Gastroesophageal sphincter (tissue), 4 donors: ENCODE results near the gene CLASRP. TPM values are rescaled to one million over a fixed set of nuclear protein-coding genes. Genes with fewer than 3 reads are reported as not detected.

ENCODE experiments used
- ATAC-seq: fragments of 150-250 bp; one replicate; pipeline ENCODE4 v1.9.1; 2016; ENCODE audit warnings: mild to moderate bottlenecking, moderate library complexity
- H3K27ac ChIP-seq, 4 donors: fragments of 200-600 bp; sonication (generic) in 3 of 4; 1 replicate in 3 of 4; 2 replicates in 1 of 4; pipeline ENCODE4 v1.5.1; 2016 to 2019
- H3K27me3 ChIP-seq: fragments of 200-600 bp; sonication (generic); one replicate; pipeline ENCODE4 v1.5.1; 2019
- H3K36me3 ChIP-seq, 2 donors: fragments of 200-600 bp; sonication (generic); one replicate each; pipeline ENCODE4 v1.5.1; 2019; ENCODE audit warnings: control low read depth in 1 of 2
- H3K4me1 ChIP-seq, 3 donors: fragments of 200-600 bp; sonication (generic); 1 replicate in 2 of 3; 2 replicates in 1 of 3; pipeline ENCODE4 v1.5.1; 2016 to 2019; ENCODE audit warnings: control low read depth in 2 of 3
- H3K4me3 ChIP-seq, 2 donors: fragments of 200-600 bp; sonication (generic); one replicate each; pipeline ENCODE4 v1.5.1; 2019; ENCODE audit warnings: mild to moderate bottlenecking in 1 of 2, moderate library complexity in 1 of 2
- H3K9me3 ChIP-seq, 3 donors: fragments of 200-600 bp; sonication (generic); one replicate each; pipeline ENCODE4 v1.5.1; 2017 to 2019; ENCODE audit warnings: control low read depth in 2 of 3
- EP300 ChIP-seq: sonication (generic); formaldehyde crosslinking; IDR thresholded peaks from one replicate; pipeline ENCODE4 v1.6.1; 2017; ENCODE audit warnings: antibody characterized with exemption, mild to moderate bottlenecking
- POLR2A ChIP-seq, 2 donors: fragments of 450-650 bp; IDR thresholded peaks; one replicate each; pipeline ENCODE4 v1.6.1; 2017; ENCODE audit warnings: antibody characterized with exemption in 2 of 2, mild to moderate bottlenecking in 2 of 2, moderate library complexity in 1 of 2
- POLR2AphosphoS5 ChIP-seq: sonication (generic); formaldehyde crosslinking; IDR thresholded peaks from one replicate; pipeline ENCODE4 v1.6.1; 2017; ENCODE audit warnings: antibody characterized with exemption
- WGBS, 2 donors: methylation state at CpG; one replicate each; pipeline ENCODE4 v1.1.5; 2018; ENCODE audit warnings: low coverage in 1 of 2; 5-methylcytosine and 5-hydroxymethylcytosine counted together
- total RNA-seq, 4 donors: library from RNA; depleted of rRNA; stranded (reverse); fragments of >200 nt; gene quantifications; one replicate each; pipeline ENCODE4 v1.1.0, GENCODE V29; 2016
- TF ChIP-seq, protein P1 (sequence below), 4 experiments: fragments of 200-600 bp in 2 of 4; fragments of 450-650 bp in 2 of 4; sonication (generic) in 1 of 4; IDR thresholded peaks; one replicate each; pipeline ENCODE4 v1.5.1; 2017 to 2019; ENCODE audit warnings: antibody characterized with exemption in 4 of 4, mild to moderate bottlenecking in 2 of 4, moderate library complexity in 2 of 4

The CLASRP gene
- total RNA-seq, 4 donors from 2014 or later = 33.6 to 82.5 (median 54.7) TPM

DNA sequence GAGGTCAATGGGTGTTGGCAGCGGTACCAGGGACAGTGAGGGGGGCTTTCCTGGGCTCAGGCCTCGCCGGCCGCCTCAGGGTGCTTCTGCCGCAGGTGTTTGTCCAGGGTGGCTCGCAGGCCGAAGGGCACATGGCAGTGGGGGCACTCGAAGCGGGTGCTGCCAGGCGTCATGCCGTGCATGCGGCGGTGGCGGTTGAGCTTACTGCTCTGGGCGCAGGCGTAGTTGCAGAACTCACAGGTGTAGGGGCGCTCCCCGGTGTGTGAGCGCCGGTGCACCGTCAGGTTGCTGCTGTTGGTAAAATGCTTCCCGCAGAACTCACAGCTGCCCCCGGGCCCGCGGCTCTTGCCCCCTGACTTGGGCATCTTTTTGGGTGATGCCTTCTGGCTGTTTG is 32.7 kb downstream of the CLASRP start:
- no peaks in the 10 kb centered on the region for H3K9me3 ChIP-seq
- H3K4me1 ChIP-seq = peaks cover 0 to 20% (median 4%) of the 10 kb centered on the region in 3 donors
- no peak overlapping the region for H3K27ac ChIP-seq
- no peak for TF ChIP-seq POLR2A (IDR thresholded peaks at IDR 0.05)
- TF ChIP-seq EP300 = no peak
- TF ChIP-seq, protein P1, sequence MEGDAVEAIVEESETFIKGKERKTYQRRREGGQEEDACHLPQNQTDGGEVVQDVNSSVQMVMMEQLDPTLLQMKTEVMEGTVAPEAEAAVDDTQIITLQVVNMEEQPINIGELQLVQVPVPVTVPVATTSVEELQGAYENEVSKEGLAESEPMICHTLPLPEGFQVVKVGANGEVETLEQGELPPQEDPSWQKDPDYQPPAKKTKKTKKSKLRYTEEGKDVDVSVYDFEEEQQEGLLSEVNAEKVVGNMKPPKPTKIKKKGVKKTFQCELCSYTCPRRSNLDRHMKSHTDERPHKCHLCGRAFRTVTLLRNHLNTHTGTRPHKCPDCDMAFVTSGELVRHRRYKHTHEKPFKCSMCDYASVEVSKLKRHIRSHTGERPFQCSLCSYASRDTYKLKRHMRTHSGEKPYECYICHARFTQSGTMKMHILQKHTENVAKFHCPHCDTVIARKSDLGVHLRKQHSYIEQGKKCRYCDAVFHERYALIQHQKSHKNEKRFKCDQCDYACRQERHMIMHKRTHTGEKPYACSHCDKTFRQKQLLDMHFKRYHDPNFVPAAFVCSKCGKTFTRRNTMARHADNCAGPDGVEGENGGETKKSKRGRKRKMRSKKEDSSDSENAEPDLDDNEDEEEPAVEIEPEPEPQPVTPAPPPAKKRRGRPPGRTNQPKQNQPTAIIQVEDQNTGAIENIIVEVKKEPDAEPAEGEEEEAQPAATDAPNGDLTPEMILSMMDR (IDR thresholded peaks at IDR 0.05) = no peak
- no peak for TF ChIP-seq POLR2AphosphoS5
- 78% methylated on average over 3 of the region's 25 CpGs; no CpG with 5 or more reads in 1 of the 2 donors for WGBS, 2 donors
- no peak for ATAC-seq
- H3K4me3 ChIP-seq = no peak overlapping the region
- no peaks in the 10 kb centered on the region for H3K27me3 ChIP-seq
- H3K36me3 ChIP-seq = peaks cover 0 to 58% of the 10 kb centered on the region in 2 donors

DNA sequence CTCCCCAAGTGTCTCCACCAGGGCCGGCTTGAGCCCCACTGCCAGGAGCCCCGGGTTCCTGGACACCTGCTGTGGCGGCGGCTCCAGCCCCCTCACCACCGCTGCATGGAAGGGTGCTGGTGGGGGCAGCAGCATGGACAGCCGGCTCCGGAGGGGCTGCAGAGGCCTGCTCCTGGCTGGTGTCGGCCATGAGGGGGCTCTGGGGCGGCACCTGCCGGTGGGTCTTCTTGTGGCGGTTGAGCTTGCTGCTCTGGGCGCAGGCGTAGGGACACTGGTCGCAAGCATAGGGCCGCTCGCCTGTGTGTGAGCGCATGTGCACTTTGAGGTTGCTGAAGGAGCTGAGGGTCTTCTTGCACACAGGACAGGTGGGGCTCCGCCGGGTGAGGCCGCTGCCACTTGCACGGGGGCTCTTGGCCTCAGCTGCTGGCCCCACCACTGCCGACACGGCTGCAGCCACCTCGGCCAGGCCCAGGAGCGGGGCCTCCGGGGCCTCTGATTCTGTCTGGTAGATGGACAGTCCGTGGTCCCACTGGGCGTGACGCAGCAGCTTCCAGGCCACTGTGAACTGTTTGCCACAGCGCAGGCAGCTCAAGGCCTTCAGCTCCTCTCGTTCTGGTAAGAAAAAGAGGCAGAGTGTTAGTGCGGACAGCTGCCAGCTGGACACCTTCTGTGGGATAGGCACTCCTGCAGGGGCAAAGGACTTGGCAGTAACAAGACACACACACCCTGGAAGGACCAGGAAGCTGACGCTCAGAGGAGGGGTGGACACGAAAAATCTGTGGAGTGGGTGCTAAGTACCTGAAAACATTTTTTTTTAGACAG is 33.3 kb downstream of the CLASRP start:
- WGBS, 2 donors = 49 to 56% methylated on average over 2 to 3 of the region's 34 CpGs
- Histone ChIP-seq H3K9me3 (no peaks in the 10 kb centered on the region), H3K4me1 (peaks cover 0 to 27% (median 7%) of the 10 kb centered on the region in 3 donors), H3K27me3 (no peaks in the 10 kb centered on the region), H3K36me3 (peaks cover 0 to 52% of the 10 kb centered on the region in 2 donors), H3K4me3 (no peak overlapping the region), H3K27ac (no peak overlapping the region)
- ATAC-seq = no peak
- no peak for TF ChIP-seq EP300
- no peak for TF ChIP-seq POLR2A (IDR thresholded peaks at IDR 0.05)
- TF ChIP-seq POLR2AphosphoS5 = no peak
- TF ChIP-seq, protein P1 (IDR thresholded peaks at IDR 0.05) = no peak

DNA sequence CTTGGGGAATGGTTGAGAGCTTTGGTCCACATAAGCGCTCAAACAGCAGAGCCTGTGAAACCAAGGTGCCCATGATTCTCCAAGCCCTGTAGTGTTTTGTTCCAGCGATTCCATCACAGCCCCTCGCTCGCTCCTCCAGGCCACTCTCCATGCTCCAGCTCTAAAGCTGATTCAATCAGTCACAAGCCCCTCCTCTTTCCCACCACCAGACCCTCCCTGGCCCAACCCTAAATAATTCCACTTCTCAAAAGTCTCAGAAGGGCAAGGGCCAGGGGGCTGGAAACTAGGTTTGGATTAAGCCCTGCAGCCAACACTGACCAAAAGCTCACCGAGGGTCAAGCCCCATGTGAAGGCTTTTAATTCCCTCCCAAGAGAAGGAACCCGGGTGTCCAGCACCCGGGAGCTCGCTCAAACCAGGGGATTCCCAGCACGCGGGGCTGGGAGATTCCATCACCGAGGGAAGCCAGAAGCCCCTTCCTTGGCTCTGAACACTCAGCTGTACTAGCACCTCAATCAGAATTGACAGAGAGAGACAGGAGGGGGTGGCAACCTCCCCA is 36.0 kb downstream of the CLASRP start:
- no peaks in the 10 kb centered on the region for H3K9me3 ChIP-seq
- peak overlapping the region in 1 of 2 donors; percentile 56 for H3K4me3 ChIP-seq
- H3K36me3 ChIP-seq = peaks cover 0 to 25% of the 10 kb centered on the region in 2 donors
- H3K4me1 ChIP-seq = peaks cover 0 to 42% (median 8%) of the 10 kb centered on the region in 3 donors
- 100% methylated on average over 1 of the region's 11 CpGs for WGBS, 2 donors
- H3K27ac ChIP-seq = peak overlapping the region in 3 of 4 donors; percentile 24 to 72 (median 69)
- no peak for ATAC-seq
- H3K27me3 ChIP-seq = no peaks in the 10 kb centered on the region
- TF ChIP-seq, protein P1 (IDR thresholded peaks at IDR 0.05) = no peak
- no peak for TF ChIP-seq EP300
- TF ChIP-seq POLR2AphosphoS5 = no peak
- no peak for TF ChIP-seq POLR2A (IDR thresholded peaks at IDR 0.05)

DNA sequence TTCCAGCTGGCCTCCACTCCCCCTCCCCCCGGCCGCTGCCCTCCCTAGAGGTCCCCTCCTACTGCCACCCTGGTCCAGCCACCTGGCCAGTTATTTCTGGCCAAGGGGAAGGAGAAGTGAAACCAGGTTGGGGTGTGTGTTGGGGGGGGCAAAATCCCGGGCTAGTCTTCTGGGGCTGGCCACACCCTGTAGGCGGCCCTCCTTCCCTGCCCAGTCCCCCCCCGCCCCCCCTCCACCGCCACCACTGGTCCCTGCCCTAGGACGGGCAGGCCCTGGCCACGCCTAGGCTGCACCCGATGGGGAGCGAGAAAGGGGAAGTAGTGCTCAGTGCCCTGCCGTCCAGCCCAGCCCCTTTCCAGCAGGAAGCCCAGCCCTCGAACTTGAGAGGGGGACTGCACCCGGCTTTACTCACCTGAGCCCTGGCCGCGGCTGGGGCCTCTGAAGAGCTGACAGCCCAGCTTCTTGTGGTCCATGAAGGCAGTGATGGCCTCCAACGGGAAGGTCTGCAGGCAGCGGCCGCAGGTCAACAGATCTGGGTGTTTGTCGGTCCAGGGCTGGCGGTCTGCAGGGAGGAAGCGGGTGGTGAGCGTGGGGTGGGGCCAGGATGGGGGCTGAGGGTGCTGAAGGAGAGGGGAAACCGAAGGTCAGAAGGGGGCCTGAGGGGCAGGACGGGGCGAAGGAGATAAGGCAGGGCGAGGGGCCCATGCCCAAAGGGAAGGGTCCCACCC is 36.6 kb downstream of the CLASRP start:
- peak overlapping the region; percentile 6 to 56 for H3K4me3 ChIP-seq
- TF ChIP-seq, protein P1 (IDR thresholded peaks at IDR 0.05) = no peak
- TF ChIP-seq EP300 (no peak), POLR2A (IDR thresholded peaks at IDR 0.05) (no peak), POLR2AphosphoS5 (no peak)
- H3K27me3 ChIP-seq = no peaks in the 10 kb centered on the region
- peak overlapping the region in 3 of 4 donors; percentile 53 to 72 (median 69) for H3K27ac ChIP-seq
- no peaks in the 10 kb centered on the region for H3K9me3 ChIP-seq
- 19 to 45% methylated on average over 3 to 4 of the region's 26 CpGs for WGBS, 2 donors
- peaks cover 0 to 19% of the 10 kb centered on the region in 2 donors for H3K36me3 ChIP-seq
- peak; percentile 62 for ATAC-seq
- H3K4me1 ChIP-seq = peaks cover 0 to 49% (median 15%) of the 10 kb centered on the region in 3 donors
